Stimulated activated CD8-positive, alpha-beta memory T cell treated with anti-CD3 and anti-CD28 coated beads, Interleukin-15, amount 100 ng/mL, for 48 hours (primary cell): ENCODE results near the gene TXLNG.
"Not testable (repeated sequence)": the region's sequence is repeated elsewhere in the genome, so short reads cannot be mapped to it uniquely, and the experiment has no call there.

Experiments
- DNase-seq, 2 donors: peaks; one replicate each; pipeline ENCODE4 v3.0.0-alpha.2; 2020; ENCODE audit warnings: low read depth in 2 of 2

The TXLNG gene

GRCh38 chrX:16786139-16786790, at the start of gene TXLNG:
TXLNG (plus strand) TSS chrX:16786466; CDS start chrX:16786488, 22 bp downstream.
- DNase-seq, result peak; percentile 89 to 97

- DNase-seq, result no peak
Measured at GRCh38 chrX:16737024-16737423, 49.2 kb upstream of the TXLNG start.

- DNase-seq, result no peak
Measured at GRCh38 chrX:16739574-16739973, 46.7 kb upstream of the TXLNG start.

GRCh38 chrX:16743604-16744325, 42.5 kb upstream of the TXLNG start:
- DNase-seq, result no peak

- DNase-seq, result no peak
Measured at GRCh38 chrX:16745102-16745501, 41.2 kb upstream of the TXLNG start.

- no peak for DNase-seq
Measured at GRCh38 chrX:16745659-16746058, 40.6 kb upstream of the TXLNG start.

- no peak for DNase-seq
Measured at GRCh38 chrX:16748425-16748824, 37.8 kb upstream of the TXLNG start.

GRCh38 chrX:16750136-16750535, 36.1 kb upstream of the TXLNG start:
- DNase-seq, result no peak

GRCh38 chrX:16754019-16754418, 32.2 kb upstream of the TXLNG start:
- no peak for DNase-seq

- DNase-seq, result no peak
Measured at GRCh38 chrX:16756724-16757123, 29.5 kb upstream of the TXLNG start.

- DNase-seq, result not testable (repeated sequence)
Measured at GRCh38 chrX:16761500-16761899, 24.8 kb upstream of the TXLNG start.

- no peak for DNase-seq
Measured at GRCh38 chrX:16762579-16762978, 23.7 kb upstream of the TXLNG start.

- no peak for DNase-seq
Measured at GRCh38 chrX:16765594-16765993, 20.7 kb upstream of the TXLNG start.

- DNase-seq, result no peak
Measured at GRCh38 chrX:16770970-16771482, 15.2 kb upstream of the TXLNG start.

GRCh38 chrX:16771483-16772398, 14.5 kb upstream of the TXLNG start:
- no peak for DNase-seq

GRCh38 chrX:16772460-16772859, 13.8 kb upstream of the TXLNG start:
- DNase-seq, result no peak

GRCh38 chrX:16774746-16775145, 11.5 kb upstream of the TXLNG start:
- no peak for DNase-seq

GRCh38 chrX:16778545-16778944, 7.7 kb upstream of the TXLNG start:
- DNase-seq, result no peak

- DNase-seq, result no peak
Measured at GRCh38 chrX:16778993-16779392, 7.3 kb upstream of the TXLNG start.

GRCh38 chrX:16779815-16780214, 6.5 kb upstream of the TXLNG start:
- not testable (repeated sequence) for DNase-seq

- no peak for DNase-seq
Measured at GRCh38 chrX:16783452-16783851, 2.8 kb upstream of the TXLNG start.

- DNase-seq, result not testable (repeated sequence)
Measured at GRCh38 chrX:16784440-16784839, 1.8 kb upstream of the TXLNG start.
